IMR-90 (cell line): ENCODE data around the gene FMNL3. TPM values are rescaled to one million over a fixed set of nuclear protein-coding genes. Genes with fewer than 3 reads are reported as not detected.

Experiments
- ATAC-seq: fragments of 200-7000 bp; cut with Tn5 transposase; 2 replicates; pipeline ENCODE4 v1.9.1; 2020; ENCODE audit warnings: low read depth, mild to moderate bottlenecking, moderate library complexity
- BruUV-seq: library from RNA; stranded (reverse); fragments of 400-500 nt; replicated peaks from 2 replicates; lab custom pipeline; 2021; lab: Mats Ljungman, UMichigan
- CTCF ChIA-PET: fragments of 300-600 bp; formaldehyde crosslinking; extraction: SDS; loops from one replicate; lab custom pipeline; 2021; ENCODE audit warnings: antibody characterized with exemption; lab: Yijun Ruan, JAX
- POLR2A ChIA-PET: fragments of 300-600 bp; sonication (Branson Sonifier 250); formaldehyde crosslinking; loops from one replicate; lab custom pipeline; 2022; ENCODE audit warnings: antibody characterized with exemption; ENCODE audit not compliant: unreplicated experiment; lab: Charles Lee
- DNase-seq: peaks from one replicate; pipeline ENCODE4 v3.0.0; 2013
- H2AFZ ChIP-seq: replicated peaks from 2 replicates; pipeline ENCODE3; 2013; ENCODE audit warnings: low read length, mild to moderate bottlenecking; ENCODE audit not compliant: poor library complexity
- H2AK5ac ChIP-seq: 2 replicates; pipeline ENCODE4 v1.6.1; 2013; ENCODE audit warnings: low read depth, low read length, inconsistent platforms
- H2AK9ac ChIP-seq: replicated peaks from 2 replicates; pipeline ENCODE3; 2013; ENCODE audit warnings: mild to moderate bottlenecking, low read depth, low read length, moderate library complexity; ENCODE audit not compliant: poor library complexity
- H2BK120ac ChIP-seq: 2 replicates; pipeline ENCODE4 v1.6.1; 2013; ENCODE audit warnings: low read depth, low read length, inconsistent platforms
- H2BK15ac ChIP-seq: 3 replicates; pipeline ENCODE4 v1.6.1; 2013; ENCODE audit warnings: low read depth, low read length, inconsistent platforms
- H2BK20ac ChIP-seq: 2 replicates; pipeline ENCODE4 v1.6.1; 2013; ENCODE audit warnings: low read depth, mild to moderate bottlenecking, inconsistent platforms, low read length, moderate library complexity
- H2BK5ac ChIP-seq: 2 replicates; pipeline ENCODE4 v1.6.1; 2013; ENCODE audit warnings: mild to moderate bottlenecking, low read depth, low read length, inconsistent platforms; ENCODE audit not compliant: poor library complexity, severe bottlenecking
- H3K14ac ChIP-seq: replicated peaks from 2 replicates; pipeline ENCODE4 v1.6.1; 2013; ENCODE audit warnings: low read depth, low read length, inconsistent platforms
- H3K18ac ChIP-seq: 2 replicates; pipeline ENCODE4 v1.6.1; 2013; ENCODE audit warnings: low read depth, low read length, control low read depth
- H3K23ac ChIP-seq: 2 replicates; pipeline ENCODE4 v1.6.1; 2013; ENCODE audit warnings: low read depth, low read length, inconsistent platforms
- H3K27ac ChIP-seq: 2 replicates; pipeline ENCODE4 v1.5.1; 2013; ENCODE audit warnings: mild to moderate bottlenecking, control low read depth, low read length; ENCODE audit not compliant: insufficient read depth
- H3K27me3 ChIP-seq: 2 replicates; pipeline ENCODE4 v1.6.1; 2013; ENCODE audit warnings: low read length; ENCODE audit not compliant: control insufficient read depth, insufficient read depth
- H3K36me3 ChIP-seq: 2 replicates; pipeline ENCODE4 v1.6.1; 2013; ENCODE audit warnings: low read length, mixed read lengths; ENCODE audit not compliant: control insufficient read depth, insufficient read depth
- H3K4ac ChIP-seq: 2 replicates; pipeline ENCODE4 v1.6.1; 2013; ENCODE audit warnings: low read depth, low read length, inconsistent platforms
- H3K4me1 ChIP-seq: 2 replicates; pipeline ENCODE4 v1.6.1; 2013; ENCODE audit warnings: low read length, mixed read lengths; ENCODE audit not compliant: control insufficient read depth, insufficient read depth
- H3K4me2 ChIP-seq: 2 replicates; pipeline ENCODE4 v1.6.1; 2013; ENCODE audit warnings: low read depth, mild to moderate bottlenecking, control low read depth, low read length, moderate library complexity
- H3K4me3 ChIP-seq: 2 replicates; pipeline ENCODE4 v1.5.1; 2013; ENCODE audit warnings: low read depth, mild to moderate bottlenecking, control low read depth, low read length, moderate library complexity; ENCODE audit not compliant: insufficient read depth
- H3K56ac ChIP-seq: 2 replicates; pipeline ENCODE4 v1.6.1; 2013; ENCODE audit warnings: low read length, inconsistent platforms; ENCODE audit not compliant: insufficient read depth; ENCODE audit errors: extremely low read depth
- H3K79me1 ChIP-seq, 2 experiments: 2 replicates each; pipeline ENCODE4 v1.6.1; 2013; ENCODE audit warnings: low read length in 2 of 2, inconsistent platforms in 1 of 2, low read depth in 1 of 2
- H3K9ac ChIP-seq: 2 replicates; pipeline ENCODE4 v1.6.1; 2013; ENCODE audit warnings: low read depth, low read length, control low read depth
- H3K9me1 ChIP-seq: 2 replicates; pipeline ENCODE4 v1.6.1; 2013; ENCODE audit warnings: low read length, inconsistent platforms; ENCODE audit not compliant: insufficient read depth
- H3K9me3 ChIP-seq: 2 replicates; pipeline ENCODE4 v1.6.1; 2013; ENCODE audit warnings: low read length; ENCODE audit not compliant: control insufficient read depth, insufficient read depth
- H4K20me1 ChIP-seq: 2 replicates; pipeline ENCODE4 v1.6.1; 2013; ENCODE audit warnings: low read length, inconsistent platforms; ENCODE audit not compliant: insufficient read depth
- H4K5ac ChIP-seq: 2 replicates; pipeline ENCODE4 v1.6.1; 2013; ENCODE audit warnings: mild to moderate bottlenecking, low read depth, low read length, control low read depth
- H4K8ac ChIP-seq, 2 experiments: 2 replicates each; pipeline ENCODE4 v1.6.1; 2013; ENCODE audit warnings: low read depth in 2 of 2, low read length in 2 of 2, control low read depth in 1 of 2, inconsistent platforms in 1 of 2
- H4K91ac ChIP-seq: 2 replicates; pipeline ENCODE4 v1.6.1; 2013; ENCODE audit warnings: low read depth, low read length, inconsistent platforms; ENCODE audit not compliant: insufficient read depth
- BHLHE40 ChIP-seq: fragments of 150-350 bp; IDR thresholded peaks from 2 replicates; pipeline ENCODE4 v1.6.1; 2016; ENCODE audit warnings: mild to moderate bottlenecking, low read depth, low read length
- CHD1 ChIP-seq: IDR thresholded peaks from 2 replicates; pipeline ENCODE4 v1.6.1; 2012; ENCODE audit warnings: low read depth, low read length, improper control_type of control experiment
- WGBS, 2 experiments: methylation state at CpG; one replicate each; pipeline versions ENCODE4 v1.1.5 to v1.1.7; 2013; ENCODE audit warnings: missing lambda C conversion rate in 2 of 2; ENCODE audit not compliant: insufficient read length in 1 of 2; ENCODE audit errors: extremely low coverage in 2 of 2; 5-methylcytosine and 5-hydroxymethylcytosine counted together
- dilution Hi-C: fragments of 300-500 bp; cut with HindIII; formaldehyde crosslinking; loops from one replicate; pipeline ENCODE4 v1.14.3; 2018; ENCODE audit warnings: low sequenced_read_pairs; ENCODE audit not compliant: unreplicated experiment
- in situ Hi-C: fragments of 300-500 bp; cut with MboI; formaldehyde crosslinking; loops from 3 replicates; pipeline ENCODE4 v1.14.3; 2019; ENCODE audit warnings: low sequenced_read_pairs, inconsistent platforms, mixed read lengths
- intact Hi-C: fragments of 100-400 bp; cut with micrococcal nuclease; formaldehyde crosslinking; loops from 2 replicates; pipeline ENCODE4 v1.10.0; 2022
- polyA plus RNA-seq, 3 experiments: library from polyadenylated mRNA; depleted of rRNA; stranded (reverse); fragments of >200 nt; gene quantifications; 2 replicates each; pipeline ENCODE4 v1.2.3, GENCODE V29; 2012; ENCODE audit warnings: low replicate concordance in 1 of 3
- total RNA-seq: library from RNA; depleted of rRNA; stranded (reverse); fragments of >200 nt; gene quantifications from 2 replicates; pipeline ENCODE4 v1.2.3, GENCODE V29; 2012

FMNL3 gene
- total and polyA plus RNA-seq, 2 of the 4 experiments (the other 2 are of a cell fraction): 16.3 to 36.4 TPM

- Histone ChIP-seq H3K79me1 (peaks cover 18 to 49% of the 10 kb centered on the region in 2 experiments), H2BK120ac (no peak overlapping the region), H4K8ac (no peak overlapping the region), H2BK15ac (no peak overlapping the region), H3K4ac (no peak overlapping the region), H2BK5ac (no peak overlapping the region), H3K18ac (no peak overlapping the region), H3K9me3 (no peaks in the 10 kb centered on the region), H2BK20ac (no peak overlapping the region), H4K5ac (no peak overlapping the region), H4K20me1 (no peaks in the 10 kb centered on the region), H2AFZ (no peak overlapping the region), H4K91ac (no peak overlapping the region), H3K14ac (no peak overlapping the region), H3K4me1 (peaks cover 6% of the 10 kb centered on the region), H3K27ac (no peak overlapping the region), H3K56ac (no peak overlapping the region), H2AK5ac (no peak overlapping the region), H3K9ac (no peak overlapping the region), H3K27me3 (no peaks in the 10 kb centered on the region), H3K9me1 (peaks cover 25% of the 10 kb centered on the region), H3K36me3 (peaks cover 34% of the 10 kb centered on the region), H2AK9ac (no peak overlapping the region), H3K4me2 (no peak overlapping the region), H3K4me3 (no peak overlapping the region), H3K23ac (no peak overlapping the region)
- WGBS, 2 experiments: 100% methylated on average over 9 of the region's 13 CpGs; no CpG with 5 or more reads in 1 of the 2 experiments
- BruUV-seq: no TSS peak
- ATAC-seq: no peak
- dilution Hi-C loops: no loop called here
- ChIA-PET CTCF (no interaction called here), POLR2A (no interaction called here)
- no peak for TF ChIP-seq BHLHE40
- no peak for TF ChIP-seq CHD1
- DNase-seq: no peak
- in situ Hi-C loops: no loop called here
- intact Hi-C loops: no loop called here
These were observed 48.9 kb downstream of the FMNL3 start for GRCh38 chr12:49658276-49658675.
